K562 (cell line): Measurements from ENCODE around the gene UNKL. TPM values are rescaled to one million over a fixed set of nuclear protein-coding genes. Genes with fewer than 3 reads are reported as not detected.

Experiments used
- ATAC-seq: fragments of 200-7000 bp; cut with Tn5 transposase; 3 replicates; pipeline ENCODE4 v1.9.1; 2020; ENCODE audit warnings: moderate library complexity
- BruUV-seq: library from RNA; stranded (reverse); fragments of 400-500 nt; replicated peaks from 2 replicates; lab custom pipeline; 2021; lab: Mats Ljungman, UMichigan
- CTCF ChIA-PET: fragments of 300-600 bp; formaldehyde crosslinking; extraction: SDS; loops from one replicate; lab custom pipeline; 2021; ENCODE audit warnings: low intra/inter-chr PET ratio; lab: Yijun Ruan, JAX
- POLR2A ChIA-PET: fragments of 300-600, 350-650 bp; sonication (Branson Sonifier 250); formaldehyde crosslinking; extraction: SDS; loops from one replicate; lab custom pipeline; 2021; ENCODE audit warnings: antibody characterized with exemption, inconsistent platforms; lab: Yijun Ruan, JAX
- DNase-seq, 4 experiments: peaks; one replicate each; pipeline versions ENCODE4 v3.0.0 to v3.0.0-alpha.2; 2011 to 2018; ENCODE audit warnings: low spot score in 3 of 4, mixed read lengths in 3 of 4; ENCODE audit errors: extremely low read depth in 1 of 4
- FAIRE-seq: peaks from 2 replicates; lab custom pipeline; 2011; peaks lifted over from hg19 to GRCh38; lab: Jason Lieb, UNC
- H2AFZ ChIP-seq: 2 replicates; pipeline ENCODE4 v1.6.0; 2011; ENCODE audit warnings: low read depth, low read length, control low read depth, inconsistent platforms
- H3K27ac ChIP-seq: fragments of 200-600 bp; 3 replicates; pipeline ENCODE4 v1.8.0; 2011; ENCODE audit warnings: low read depth, mild to moderate bottlenecking, control low read depth, inconsistent platforms, low read length, moderate library complexity, mixed read lengths; ENCODE audit errors: extremely low read depth
- H3K27me3 ChIP-seq, 2 experiments: fragments of 300-600 bp in 1 of 2; 2 replicates in 1 of 2; 3 replicates in 1 of 2; pipeline versions ENCODE4 v1.6.0 to v1.8.0; 2011; ENCODE audit warnings: inconsistent platforms in 2 of 2, low read length in 2 of 2, mild to moderate bottlenecking in 1 of 2, mixed read lengths in 1 of 2, moderate library complexity in 1 of 2; ENCODE audit not compliant: control insufficient read depth in 2 of 2, insufficient read depth in 2 of 2
- H3K36me3 ChIP-seq: fragments of 300-600 bp; 3 replicates; pipeline ENCODE4 v1.8.0; 2011; ENCODE audit warnings: mild to moderate bottlenecking, low read length, inconsistent platforms; ENCODE audit not compliant: control insufficient read depth, insufficient read depth
- H3K4me1 ChIP-seq, 2 experiments: fragments of 200-600 bp in 1 of 2; replicated peaks in 1 of 2; 2 replicates in 1 of 2; 3 replicates in 1 of 2; pipeline versions ENCODE4 v1.5.1 to v1.8.0; 2011; ENCODE audit warnings: inconsistent platforms in 2 of 2, low read length in 2 of 2, mild to moderate bottlenecking in 1 of 2, mixed read lengths in 1 of 2, moderate library complexity in 1 of 2; ENCODE audit not compliant: control insufficient read depth in 2 of 2, insufficient read depth in 2 of 2
- H3K4me2 ChIP-seq: 2 replicates; pipeline ENCODE4 v1.6.1; 2011; ENCODE audit warnings: low read length, control low read depth, inconsistent platforms, mixed read lengths; ENCODE audit not compliant: insufficient read depth
- H3K4me3 ChIP-seq: fragments of 200-600 bp; sonication (generic), shearing (Covaris generic); 2 replicates; pipeline ENCODE4 v1.5.1; 2016; ENCODE audit warnings: control low read depth, inconsistent platforms
- H3K79me2 ChIP-seq: fragments of 200-600 bp; 3 replicates; pipeline ENCODE4 v1.8.0; 2011; ENCODE audit warnings: low read length, inconsistent platforms; ENCODE audit not compliant: control insufficient read depth, insufficient read depth
- H3K9ac ChIP-seq, 2 experiments: 2 replicates each; pipeline versions ENCODE4 v1.6.0 to v1.6.1; 2011; ENCODE audit warnings: low read depth in 2 of 2, low read length in 2 of 2, control low read depth in 1 of 2, inconsistent platforms in 1 of 2, mild to moderate bottlenecking in 1 of 2, mixed read lengths in 1 of 2; ENCODE audit not compliant: insufficient read depth in 1 of 2
- H3K9me1 ChIP-seq: one replicate; pipeline ENCODE4 v1.6.0; 2011; ENCODE audit warnings: inconsistent platforms, mild to moderate bottlenecking, low read length, moderate library complexity; ENCODE audit not compliant: control insufficient read depth, insufficient read depth
- H3K9me3 ChIP-seq: replicated peaks from 2 replicates; pipeline ENCODE4 v1.5.1; 2011; ENCODE audit warnings: low read depth, low read length, inconsistent platforms; ENCODE audit not compliant: control insufficient read depth, insufficient read depth
- H4K20me1 ChIP-seq: replicated peaks from 2 replicates; pipeline ENCODE4 v1.6.1; 2011; ENCODE audit warnings: low read length, inconsistent platforms, mixed read lengths; ENCODE audit not compliant: control insufficient read depth, insufficient read depth
- E2F6 ChIP-seq, 2 experiments: IDR thresholded peaks; 2 replicates each; pipeline ENCODE4 v1.6.1; 2011; ENCODE audit warnings: borderline replicate concordance in 1 of 2, control low read depth in 1 of 2, low read depth in 1 of 2, low read length in 1 of 2, mild to moderate bottlenecking in 1 of 2, mixed read lengths in 1 of 2, moderate library complexity in 1 of 2; ENCODE audit not compliant: insufficient read depth in 1 of 2, insufficient read length in 1 of 2, poor library complexity in 1 of 2, severe bottlenecking in 1 of 2; ENCODE audit errors: extremely low read depth in 1 of 2
- ETV1 ChIP-seq: fragments of 450-650 bp; conservative IDR thresholded peaks from 2 replicates; pipeline ENCODE4 v1.6.1; 2016; ENCODE audit warnings: missing genetic modification characterization, control low read depth, low read depth, missing compliant biosample characterization
- HNRNPH1 ChIP-seq: fragments of 200-400 bp; formaldehyde crosslinking; optimal IDR thresholded peaks from 2 replicates; pipeline ENCODE3; 2017; ENCODE audit warnings: low read depth, mild to moderate bottlenecking, low read length, moderate library complexity
- MYC ChIP-seq, 2 experiments: fragments of 250-450 bp in 1 of 2; sonication (Bioruptor Pico) in 1 of 2; IDR thresholded peaks; 2 replicates each; pipeline versions ENCODE4 v1.5.1 to v1.6.1; 2012 to 2021; ENCODE audit warnings: low read depth in 2 of 2, borderline replicate concordance in 1 of 2, improper control_type of control experiment in 1 of 2, low read length in 1 of 2, mild to moderate bottlenecking in 1 of 2, moderate library complexity in 1 of 2
- PRMT5 ChIP-seq: sonication (generic); formaldehyde crosslinking; IDR thresholded peaks from 2 replicates; pipeline ENCODE4 v1.5.0; 2020; ENCODE audit warnings: missing genetic modification reagents
- PTBP1 ChIP-seq: fragments of 200-400 bp; formaldehyde crosslinking; IDR thresholded peaks from 2 replicates; pipeline ENCODE4 v1.6.1; 2017; ENCODE audit warnings: low read depth, low read length
- RAD21 ChIP-seq, 2 experiments: fragments of 250-450 bp in 1 of 2; fragments of 450-650 bp in 1 of 2; sonication (Bioruptor Pico) in 1 of 2; formaldehyde crosslinking in 1 of 2; IDR thresholded peaks in 1 of 2; conservative IDR thresholded peaks in 1 of 2; 2 replicates each; pipeline versions ENCODE4 v1.4.0 to v1.8.0; 2020 to 2022; ENCODE audit warnings: mild to moderate bottlenecking in 2 of 2, moderate library complexity in 1 of 2
- RBFOX2 ChIP-seq: fragments of 200-400 bp; formaldehyde crosslinking; IDR thresholded peaks from 2 replicates; pipeline ENCODE4 v1.6.1; 2017; ENCODE audit warnings: low read depth, mild to moderate bottlenecking, low read length, moderate library complexity
- SMAD2 ChIP-seq: fragments of 150-350 bp; IDR thresholded peaks from 2 replicates; pipeline ENCODE4 v1.6.1; 2014; ENCODE audit warnings: low read depth, mild to moderate bottlenecking, low read length
- SMARCE1 ChIP-seq: fragments of 450-650 bp; IDR thresholded peaks from 2 replicates; pipeline ENCODE4 v1.7.1; 2016; ENCODE audit warnings: mild to moderate bottlenecking
- TCF7L2 ChIP-seq: fragments of 150-350 bp; IDR thresholded peaks from 2 replicates; pipeline ENCODE4 v1.6.1; 2016; ENCODE audit warnings: low read depth, mild to moderate bottlenecking, low read length, moderate library complexity
- YY1 ChIP-seq, 3 experiments: IDR thresholded peaks; 2 replicates each; pipeline ENCODE4 v1.6.1; 2011; ENCODE audit warnings: low read length in 2 of 3, mild to moderate bottlenecking in 2 of 3, moderate library complexity in 2 of 3, borderline replicate concordance in 1 of 3, control low read depth in 1 of 3, low read depth in 1 of 3; ENCODE audit not compliant: insufficient read depth in 3 of 3, insufficient replicate concordance in 2 of 3, control insufficient read depth in 1 of 3, insufficient read length in 1 of 3; ENCODE audit errors: extremely low read depth in 1 of 3
- ZBTB33 ChIP-seq: sonication (generic); formaldehyde crosslinking; IDR thresholded peaks from 2 replicates; pipeline ENCODE4 v1.8.1; 2023; ENCODE audit warnings: mild to moderate bottlenecking, missing genetic modification reagents
- ZNF395 ChIP-seq: fragments of 200-800 bp; sonication (Bioruptor generic); IDR thresholded peaks from 2 replicates; pipeline ENCODE4 v1.6.1; 2017; ENCODE audit warnings: missing genetic modification characterization, missing compliant biosample characterization
- ZNF695 ChIP-seq: fragments of 450-650 bp; formaldehyde crosslinking; IDR thresholded peaks from 2 replicates; pipeline ENCODE4 v1.4.0; 2020; ENCODE audit warnings: mild to moderate bottlenecking, moderate library complexity
- WGBS: fragments of 100-300 bp; shearing (Covaris generic); methylation state at CpG from one replicate; pipeline ENCODE4 v1.1.6; 2016; ENCODE audit warnings: low coverage, mixed read lengths; ENCODE audit not compliant: insufficient coverage; ENCODE audit errors: missing lambda C conversion rate; 5-methylcytosine and 5-hydroxymethylcytosine counted together
- in situ Hi-C: fragments of 300-500 bp; cut with MboI; formaldehyde crosslinking; loops from 4 replicates; pipeline ENCODE4 v1.15.0; 2018; ENCODE audit warnings: inconsistent platforms, mixed read lengths
- intact Hi-C: fragments of 100-400 bp; cut with micrococcal nuclease; formaldehyde crosslinking; loops from 2 replicates; pipeline ENCODE4 v1.14.2; 2022
- polyA plus RNA-seq, 8 experiments: library from polyadenylated mRNA; depleted of rRNA in 4 of 8; stranded (reverse) in 5 of 8; unstranded in 3 of 8; fragments of >200 nt; fragmentation: Nextera tagmentation in 2 of 8; fragmentation: Illumina TruSeq in 1 of 8; extraction: Ambion mirVana in 2 of 8; extraction: Trizol in 1 of 8; gene quantifications; 2 replicates each; pipeline versions ENCODE4 v1.2.1 to v1.2.3, GENCODE V29; 2011 to 2014; ENCODE audit warnings: inconsistent platforms in 1 of 8, missing spikeins in 1 of 8
- total RNA-seq, 7 experiments: library from RNA; depleted of rRNA in 6 of 7; stranded (reverse); fragments of >200 nt in 6 of 7; fragmentation: Illumina TruSeq in 2 of 7; extraction: Trizol in 2 of 7; gene quantifications; 2 replicates each; pipeline versions ENCODE4 v1.2.1 to v1.2.3, GENCODE V29; 2011 to 2021; ENCODE audit warnings: low replicate concordance in 1 of 7

The UNKL gene
- total and polyA plus RNA-seq, 9 of the 15 experiments (the other 6 are each of a cell fraction or from before 2014, with no cell fraction given): 0.37 to 30.2 (median 5.1) TPM

- intact Hi-C loops (no loop called here), in situ Hi-C loops (no loop called here)
- Histone ChIP-seq H3K4me2 (no peak overlapping the region), H3K9ac (peak overlapping the region in 1 of 2 experiments; percentile 48; a peak in 3 of 4 replicates), H3K36me3 (no peaks in the 10 kb centered on the region), H3K79me2 (no peaks in the 10 kb centered on the region), H4K20me1 (no peaks in the 10 kb centered on the region), H3K9me1 (no peaks in the 10 kb centered on the region), H3K4me1 (peaks cover 0 to 80% of the 10 kb centered on the region in 2 experiments; a peak in 2 of 5 replicates), H3K27ac (no peak overlapping the region), H3K4me3 (no peak overlapping the region), H3K9me3 (no peaks in the 10 kb centered on the region), H2AFZ (peak overlapping the region; percentile 78), H3K27me3 (peaks cover 0 to 15% of the 10 kb centered on the region in 2 experiments; a peak in 2 of 5 replicates)
- POLR2A ChIA-PET: interaction anchor here (1.5 kb wide), 1 partner anchor 8 kb away, joined by 6 read pairs; the partner anchor contains the start of gene UQCC4
- ATAC-seq (peak; percentile 85), DNase-seq (peak; percentile 56 to 77 (median 76)), FAIRE-seq (no peak)
- no TSS peak for BruUV-seq
- 33% methylated on average over 19 of the region's 21 CpGs for WGBS
- CTCF ChIA-PET: interaction anchor here (0.5 kb wide), 1 partner anchor 42 kb away, joined by 3 read pairs; no protein-coding TSS in a partner anchor
- TF ChIP-seq TCF7L2 (no peak), YY1 (IDR thresholded peaks at IDR 0.05; ENCODE audit: borderline replicate concordance in 1 of 3, control insufficient read depth in 1 of 3, extremely low read depth in 1 of 3, insufficient read depth in 3 of 3, insufficient read length in 1 of 3, insufficient replicate concordance in 2 of 3, low read depth in 1 of 3, low read length in 2 of 3) (peak in 2 of 3 experiments; percentile 24 to 27), RAD21 (CRISPR knock-in tag; conservative IDR thresholded peaks at IDR 0.05 in 1 of 2, IDR thresholded peaks at IDR 0.05 in 1 of 2) (peak; percentile 8 to 54; a peak in 2 of 4 replicates), PRMT5 (no peak), HNRNPH1 (no peak), ETV1 (tag) (0 out of 2 replicates have a peak, but pooled peaks have one; percentile 21), RBFOX2 (peak; percentile 43; the same call in 1 of the 2 replicates), ZBTB33 (CRISPR knock-in tag) (peak; percentile 52; the same call in 1 of the 2 replicates), SMAD2 (no peak), PTBP1 (no peak), ZNF395 (CRISPR knock-in tag) (no peak), ZNF695 (CRISPR knock-in tag) (no peak), MYC (IDR thresholded peaks at IDR 0.05; ENCODE audit: low read depth, low read length) (peak; percentile 40; the same call in 1 of the 2 replicates), MYC (CRISPR knock-in tag; IDR thresholded peaks at IDR 0.05; ENCODE audit: borderline replicate concordance, low read depth) (no peak), E2F6 (IDR thresholded peaks at IDR 0.05; ENCODE audit: borderline replicate concordance in 1 of 2, extremely low read depth in 1 of 2, insufficient read depth in 1 of 2, insufficient read length in 1 of 2, low read depth in 1 of 2, low read length in 1 of 2, poor library complexity in 1 of 2, severe bottlenecking in 1 of 2) (peak; percentile 22 to 58), SMARCE1 (no peak)
These were observed 14.0 kb upstream of the UNKL start for GRCh38 chr16:1428511-1428910.
